Esophagus squamous epithelium (tissue), 5 donors: ENCODE data around the gene CARF. TPM values are rescaled to one million over a fixed set of nuclear protein-coding genes. Genes with fewer than 3 reads are reported as not detected.

Source experiments
- DNase-seq: peaks from one replicate; lab custom pipeline; 2025; lab: John Stamatoyannopoulos, UW
- H3K27ac ChIP-seq, 4 donors: fragments of 200-600 bp; sonication (generic); one replicate each; pipeline ENCODE4 v1.5.1; 2016 to 2019; ENCODE audit warnings: mild to moderate bottlenecking in 1 of 4
- H3K27me3 ChIP-seq, 4 donors: fragments of 200-600 bp; sonication (generic); 1 replicate in 3 of 4; 2 replicates in 1 of 4; pipeline versions ENCODE4 v1.5.1 to v1.6.0; 2017 to 2021; ENCODE audit warnings: antibody characterized with exemption in 1 of 4
- H3K36me3 ChIP-seq, 3 donors: fragments of 200-600 bp; sonication (generic); one replicate each; pipeline ENCODE4 v1.5.1; 2016 to 2019
- H3K4me1 ChIP-seq, 3 donors: fragments of 200-600 bp; sonication (generic); one replicate each; pipeline ENCODE4 v1.5.1; 2017 to 2019
- H3K4me3 ChIP-seq, 4 donors: fragments of 200-600 bp; sonication (generic); 1 replicate in 3 of 4; 2 replicates in 1 of 4; pipeline ENCODE4 v1.5.1; 2016 to 2019; ENCODE audit warnings: mild to moderate bottlenecking in 2 of 4, moderate library complexity in 1 of 4
- H3K9me3 ChIP-seq, 3 donors: fragments of 200-600 bp; sonication (generic); one replicate each; pipeline ENCODE4 v1.5.1; 2016 to 2019
- POLR2A ChIP-seq, 4 donors: fragments of 450-650 bp; IDR thresholded peaks; one replicate each; pipeline ENCODE4 v1.6.1; 2017; ENCODE audit warnings: antibody characterized with exemption in 4 of 4, mild to moderate bottlenecking in 4 of 4, moderate library complexity in 3 of 4
- WGBS, 2 donors: methylation state at CpG; one replicate each; pipeline ENCODE4 v1.1.5; 2018; 5-methylcytosine and 5-hydroxymethylcytosine counted together
- intact Hi-C: fragments of 100-400 bp; cut with DNase I; formaldehyde crosslinking; loops from one replicate; pipeline ENCODE4 v1.15.0; 2022
- small RNA-seq, 4 donors: library from RNA; depleted of rRNA; stranded (forward); fragments of <200 nt; gene quantifications; one replicate each; pipeline ENCODE3, GENCODE V24; 2016
- total RNA-seq, 4 donors: library from RNA; depleted of rRNA; stranded (reverse); fragments of >200 nt; gene quantifications; one replicate each; pipeline ENCODE4 v1.1.0, GENCODE V29; 2016
- TF ChIP-seq, protein P1 (sequence below), 6 experiments: fragments of 450-650 bp in 4 of 6; fragments of 200-600 bp in 2 of 6; sonication (generic) in 2 of 6; IDR thresholded peaks; one replicate each; pipeline ENCODE4 v1.5.1; 2016 to 2019; ENCODE audit warnings: antibody characterized with exemption in 6 of 6, mild to moderate bottlenecking in 4 of 6, moderate library complexity in 4 of 6
- donor health status: DM: yes; HTN: yes; CAD: no.

Gene CARF
- total RNA-seq, 4 donors from 2014 or later = 2.4 to 11.6 (median 3.7) TPM

DNA sequence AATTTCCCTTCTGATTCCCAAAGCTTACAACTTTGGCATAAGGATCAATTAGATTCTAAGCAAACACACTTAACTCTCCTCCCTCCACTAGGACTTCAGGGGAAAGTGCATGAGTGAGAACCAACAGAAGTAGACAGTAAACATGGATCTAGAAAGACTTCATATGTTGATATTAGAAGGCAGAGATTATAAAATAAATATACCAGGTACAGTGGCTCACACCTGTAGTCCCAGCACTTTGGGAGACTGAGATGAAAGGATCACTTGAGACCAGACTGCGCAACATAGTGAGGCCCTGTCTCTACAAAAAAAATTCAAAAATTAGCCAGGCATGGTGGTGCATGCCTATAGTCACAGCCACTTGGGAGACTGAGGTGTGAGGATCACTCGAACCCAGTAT is 118.5 kb downstream of the CARF start:
- Histone ChIP-seq H3K4me3 (no peak overlapping the region), H3K9me3 (no peaks in the 10 kb centered on the region), H3K36me3 (peaks cover 0 to 3% (median 0%) of the 10 kb centered on the region in 3 donors), H3K4me1 (peaks cover 0 to 11% (median under 1%) of the 10 kb centered on the region in 3 donors), H3K27ac (no peak overlapping the region), H3K27me3 (no peaks in the 10 kb centered on the region)
- 90 to 95% methylated on average over 2 of the region's 2 CpGs for WGBS, 2 donors
- no peak for DNase-seq
- TF ChIP-seq, protein P1, sequence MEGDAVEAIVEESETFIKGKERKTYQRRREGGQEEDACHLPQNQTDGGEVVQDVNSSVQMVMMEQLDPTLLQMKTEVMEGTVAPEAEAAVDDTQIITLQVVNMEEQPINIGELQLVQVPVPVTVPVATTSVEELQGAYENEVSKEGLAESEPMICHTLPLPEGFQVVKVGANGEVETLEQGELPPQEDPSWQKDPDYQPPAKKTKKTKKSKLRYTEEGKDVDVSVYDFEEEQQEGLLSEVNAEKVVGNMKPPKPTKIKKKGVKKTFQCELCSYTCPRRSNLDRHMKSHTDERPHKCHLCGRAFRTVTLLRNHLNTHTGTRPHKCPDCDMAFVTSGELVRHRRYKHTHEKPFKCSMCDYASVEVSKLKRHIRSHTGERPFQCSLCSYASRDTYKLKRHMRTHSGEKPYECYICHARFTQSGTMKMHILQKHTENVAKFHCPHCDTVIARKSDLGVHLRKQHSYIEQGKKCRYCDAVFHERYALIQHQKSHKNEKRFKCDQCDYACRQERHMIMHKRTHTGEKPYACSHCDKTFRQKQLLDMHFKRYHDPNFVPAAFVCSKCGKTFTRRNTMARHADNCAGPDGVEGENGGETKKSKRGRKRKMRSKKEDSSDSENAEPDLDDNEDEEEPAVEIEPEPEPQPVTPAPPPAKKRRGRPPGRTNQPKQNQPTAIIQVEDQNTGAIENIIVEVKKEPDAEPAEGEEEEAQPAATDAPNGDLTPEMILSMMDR (IDR thresholded peaks at IDR 0.05) = no peak
- intact Hi-C loops = no loop called here

DNA sequence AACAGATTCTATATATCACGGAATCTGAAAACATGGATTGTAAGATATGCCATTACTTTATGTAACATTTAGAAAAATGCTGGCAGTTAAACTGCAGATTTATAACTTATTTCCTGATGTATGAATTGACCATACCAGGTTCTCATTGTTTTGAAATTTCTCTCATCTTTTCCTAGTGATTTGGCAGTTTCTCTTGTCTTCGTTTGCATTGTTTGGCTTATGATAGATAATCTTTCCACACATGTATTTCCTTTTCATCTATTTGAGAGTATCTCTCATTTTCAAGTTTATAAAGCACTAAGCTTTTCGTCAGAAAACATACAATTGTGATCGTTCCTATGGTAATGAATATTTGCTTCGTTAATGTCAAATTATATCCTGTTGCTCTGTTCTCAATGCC is 118.9 kb downstream of the CARF start:
- DNase-seq = no peak
- TF ChIP-seq, protein P1 (IDR thresholded peaks at IDR 0.05) = no peak
- no peak for TF ChIP-seq POLR2A (IDR thresholded peaks at IDR 0.05)
- no peak overlapping the region for H3K4me3 ChIP-seq
- H3K36me3 ChIP-seq = peaks cover 0 to 3% (median 0%) of the 10 kb centered on the region in 3 donors
- no peaks in the 10 kb centered on the region for H3K9me3 ChIP-seq
- no peaks in the 10 kb centered on the region for H3K27me3 ChIP-seq
- H3K4me1 ChIP-seq = peaks cover 4 to 12% (median 5%) of the 10 kb centered on the region in 3 donors
- WGBS, 2 donors = 77 to 79% methylated on average over 5 of the region's 5 CpGs
- intact Hi-C loops = no loop called here
- no peak overlapping the region for H3K27ac ChIP-seq

DNA sequence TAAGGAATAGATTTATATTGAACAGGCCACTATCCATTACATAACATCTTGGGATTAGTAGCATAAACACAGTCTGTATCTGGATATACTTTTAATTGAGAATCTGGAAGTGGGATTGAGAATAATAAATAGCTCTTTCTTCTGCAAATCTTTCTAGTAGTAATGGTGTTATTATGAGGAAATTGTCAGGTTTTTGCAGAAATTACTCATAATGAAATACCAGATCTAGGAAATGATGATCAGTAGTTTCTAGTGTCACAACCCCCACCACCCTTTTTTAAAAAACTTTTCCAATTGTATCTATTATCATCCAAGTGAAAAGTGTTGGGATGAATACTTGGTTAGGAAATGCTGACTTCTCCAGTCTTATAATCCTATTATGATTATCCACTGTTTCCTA is 121.3 kb downstream of the CARF start:
- H3K4me3 ChIP-seq = no peak overlapping the region
- no peaks in the 10 kb centered on the region for H3K36me3 ChIP-seq
- H3K27ac ChIP-seq = no peak overlapping the region
- no peak for DNase-seq
- intact Hi-C loops = no loop called here
- no peaks in the 10 kb centered on the region for H3K9me3 ChIP-seq
- H3K4me1 ChIP-seq = peaks cover 4 to 31% (median 13%) of the 10 kb centered on the region in 3 donors
- no peak for TF ChIP-seq POLR2A (IDR thresholded peaks at IDR 0.05)
- TF ChIP-seq, protein P1 (IDR thresholded peaks at IDR 0.05) = no peak
- H3K27me3 ChIP-seq = no peaks in the 10 kb centered on the region

DNA sequence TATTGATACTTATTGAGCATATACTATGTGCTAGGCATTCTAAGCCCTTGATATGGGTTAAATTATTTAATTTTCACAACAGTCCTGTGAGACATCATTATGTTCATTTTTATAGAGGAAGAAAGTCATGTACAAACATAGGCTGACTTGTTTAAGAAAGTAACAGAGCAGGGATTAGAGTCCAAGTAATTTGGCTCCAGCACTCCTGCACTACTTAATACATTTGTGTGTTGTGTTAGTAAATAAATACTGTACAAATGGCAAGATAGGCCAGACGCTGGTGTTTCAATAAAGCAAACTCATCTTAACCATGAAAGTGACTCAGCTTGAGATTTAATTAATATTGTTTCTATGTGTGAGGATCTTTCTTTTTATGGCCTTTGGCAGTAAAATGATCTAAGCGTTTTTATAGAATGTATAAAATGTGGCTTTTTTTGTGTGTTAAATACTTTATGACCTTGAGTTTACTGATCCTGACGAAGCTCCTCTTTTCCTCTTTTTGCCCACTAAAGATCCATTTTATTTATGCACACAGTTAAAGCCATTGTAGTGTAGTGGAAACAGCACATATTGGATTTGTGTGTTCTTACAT is 123.9 kb downstream of the CARF start:
- 27 to 36% methylated on average over 3 of the region's 3 CpGs for WGBS, 2 donors
- no peaks in the 10 kb centered on the region for H3K27me3 ChIP-seq
- H3K9me3 ChIP-seq = no peaks in the 10 kb centered on the region
- no peaks in the 10 kb centered on the region for H3K36me3 ChIP-seq
- H3K4me1 ChIP-seq = peaks cover 8 to 48% (median 23%) of the 10 kb centered on the region in 3 donors
- no peak for DNase-seq
- peak overlapping the region in 2 of 4 donors; percentile 34 for H3K27ac ChIP-seq
- intact Hi-C loops = no loop called here
- TF ChIP-seq POLR2A (IDR thresholded peaks at IDR 0.05) = no peak
- H3K4me3 ChIP-seq = no peak overlapping the region

Small RNA genes lying within 50 kb of the gene (small RNA-seq; reads per million reads assigned to genes)
- 0 reads per million in 4 donors for gene AC010900.2

Other genes starting within 250 kb of the CARF start
- 1 to 10 TPM in 1 of 4 donors, under 1 TPM in 3; 0.53 to 8.0 (median 0.79) TPM for gene ICA1L, start 40.5 kb upstream of the CARF start, total RNA-seq
- gene WDR12, start 602 bp upstream of the CARF start, total RNA-seq = 10 to 100 TPM; 22.0 to 52.4 (median 30.7) TPM
- 10 to 100 TPM; 22.7 to 31.2 (median 28.1) TPM for gene NBEAL1, start 102.6 kb downstream of the CARF start, total RNA-seq